NT2/D1 (cell line): ENCODE measurements around the gene SMG7.

ENCODE experiments used
- SUZ12 ChIP-seq: IDR thresholded peaks from 2 replicates; pipeline ENCODE4 v1.6.1; 2011; ENCODE audit not compliant: insufficient read length, insufficient read depth; ENCODE audit errors: extremely low read depth
- YY1 ChIP-seq: IDR thresholded peaks from 2 replicates; pipeline ENCODE4 v1.6.1; 2011; ENCODE audit not compliant: insufficient read length, insufficient read depth

DNA sequence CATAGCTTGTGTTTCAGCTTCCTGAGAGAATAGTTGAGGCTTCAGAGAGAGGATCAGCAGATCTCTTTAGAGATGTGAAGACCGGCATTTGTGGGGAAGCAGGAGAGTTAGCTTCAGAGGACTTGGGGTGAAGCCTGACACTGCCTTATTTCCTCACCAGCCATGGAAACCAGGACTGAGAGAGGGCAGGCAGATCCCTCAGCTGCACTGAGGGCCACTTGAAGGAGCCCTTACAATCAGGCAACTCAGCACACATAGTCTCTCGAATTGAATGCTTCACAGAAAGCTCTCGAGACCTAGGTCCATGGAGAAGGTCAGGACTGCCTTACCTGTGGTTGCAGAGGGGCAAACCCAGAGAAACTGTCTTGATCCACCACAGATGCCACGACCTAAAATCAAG is 98.2 kb downstream of the SMG7 start:
- TF ChIP-seq SUZ12 (no peak), YY1 (no peak)
